ENCODE data around the gene ZMYM4.

ZMYM4 gene

DNA sequence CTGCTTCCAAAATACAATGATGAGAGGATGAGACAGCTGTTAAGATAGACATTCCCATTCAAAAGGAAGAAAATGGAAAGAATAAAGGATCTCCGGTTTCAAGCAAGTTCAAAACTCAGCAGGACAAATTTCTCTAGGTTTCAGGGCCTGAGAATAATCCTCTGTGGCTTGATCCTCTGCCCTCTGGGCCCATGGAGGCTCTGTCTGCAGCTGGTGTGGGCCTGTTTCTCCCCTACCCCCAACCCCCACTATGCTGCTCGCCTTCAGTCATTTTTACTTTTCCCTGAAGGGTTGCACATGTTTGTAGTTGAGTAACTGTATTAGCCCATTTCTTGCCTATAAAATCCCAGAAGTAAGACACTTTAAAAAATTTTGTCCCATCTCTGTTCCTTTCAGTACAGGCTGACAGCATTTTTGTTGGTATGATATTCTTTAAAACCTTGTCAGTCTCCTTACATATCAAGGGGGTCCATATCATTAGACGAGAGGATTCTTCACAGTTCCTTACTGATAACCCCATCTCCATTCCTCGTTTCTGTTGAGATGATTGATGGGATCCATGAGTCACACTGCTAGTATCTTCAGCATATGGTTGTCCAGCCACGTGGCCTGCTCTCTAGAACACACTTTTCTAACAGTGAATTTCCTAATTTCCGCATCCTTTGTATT, 10.5 kb downstream of the ZMYM4 start:
- no peak for DNase-seq (ENCODE audit: low spot score)

DNA sequence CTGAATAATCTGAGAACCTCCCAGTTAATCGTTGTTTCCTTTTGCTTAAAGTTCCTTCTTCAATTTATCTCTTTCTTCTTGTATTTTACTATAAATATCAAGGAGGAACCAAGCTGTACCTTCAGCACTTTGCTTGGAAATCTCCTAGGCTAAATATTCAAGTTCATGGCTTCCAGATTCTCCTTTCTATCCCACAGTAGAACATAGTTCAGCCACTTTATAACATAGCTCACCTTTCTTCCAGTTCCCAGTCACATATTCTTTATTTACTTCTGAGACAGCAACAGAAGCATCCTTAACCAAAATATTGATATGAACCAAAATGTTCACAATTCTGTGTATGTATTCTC, 11.0 kb downstream of the ZMYM4 start:
- DNase-seq (ENCODE audit: low spot score): no peak

DNA sequence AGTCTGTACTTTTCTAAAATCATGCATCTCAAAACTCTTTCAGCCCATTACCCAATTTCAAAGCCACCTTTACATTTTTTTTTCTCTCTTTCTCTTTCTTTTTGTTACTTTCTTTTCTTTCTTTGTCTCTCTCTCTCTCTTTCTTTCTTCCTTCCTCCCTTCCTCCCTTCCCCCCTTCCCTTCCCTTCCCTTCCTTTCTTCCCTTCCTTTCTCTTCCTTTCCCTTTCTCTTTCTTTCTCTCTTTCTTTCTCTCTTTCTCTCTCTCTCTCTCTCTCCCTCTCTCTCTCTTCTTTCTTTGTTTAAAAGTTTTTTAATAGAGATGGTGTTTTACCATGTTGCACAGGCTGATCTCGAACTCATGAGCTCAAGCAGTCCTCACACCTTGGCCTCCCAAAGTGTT, 11.5 kb downstream of the ZMYM4 start:
- DNase-seq (ENCODE audit: low spot score): no peak

DNA sequence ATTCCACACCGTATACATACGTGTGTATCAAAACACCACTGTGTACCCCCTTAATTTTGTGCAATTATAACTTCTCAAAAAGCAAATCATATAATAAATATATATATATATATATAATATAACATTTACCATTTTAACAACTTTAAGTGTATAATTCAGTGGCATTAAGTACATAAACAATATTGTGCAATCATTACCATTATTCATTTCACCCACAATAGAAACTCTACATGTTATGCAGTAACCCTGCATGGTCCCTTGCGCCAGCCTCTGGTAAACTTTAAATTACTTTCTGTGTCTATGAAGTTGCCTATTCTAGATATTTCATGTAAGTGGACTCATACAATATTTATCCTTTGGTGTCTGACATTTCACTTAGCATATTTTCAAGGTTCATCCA, 13.1 kb downstream of the ZMYM4 start:
- DNase-seq (ENCODE audit: low spot score): no peak

DNA sequence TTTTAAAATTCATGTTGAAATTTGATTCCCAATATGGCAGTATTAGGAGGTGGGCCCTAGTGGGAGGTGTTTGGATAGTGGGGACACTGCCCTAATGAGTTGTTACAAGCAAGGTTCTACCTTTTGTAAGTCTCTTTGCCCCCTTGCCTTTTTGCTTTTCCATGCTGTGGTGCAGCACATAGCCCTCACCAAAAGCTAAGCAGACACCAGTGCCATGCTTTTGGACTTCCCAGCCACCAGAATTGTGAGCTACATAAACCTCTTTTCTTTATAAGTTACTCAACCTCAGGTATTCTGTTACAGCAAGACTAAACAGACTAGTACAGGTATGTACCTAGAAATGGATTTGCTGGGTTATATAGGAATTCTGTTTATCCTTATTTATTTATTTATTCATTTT, 13.7 kb downstream of the ZMYM4 start:
- DNase-seq (ENCODE audit: low spot score): no peak

DNA sequence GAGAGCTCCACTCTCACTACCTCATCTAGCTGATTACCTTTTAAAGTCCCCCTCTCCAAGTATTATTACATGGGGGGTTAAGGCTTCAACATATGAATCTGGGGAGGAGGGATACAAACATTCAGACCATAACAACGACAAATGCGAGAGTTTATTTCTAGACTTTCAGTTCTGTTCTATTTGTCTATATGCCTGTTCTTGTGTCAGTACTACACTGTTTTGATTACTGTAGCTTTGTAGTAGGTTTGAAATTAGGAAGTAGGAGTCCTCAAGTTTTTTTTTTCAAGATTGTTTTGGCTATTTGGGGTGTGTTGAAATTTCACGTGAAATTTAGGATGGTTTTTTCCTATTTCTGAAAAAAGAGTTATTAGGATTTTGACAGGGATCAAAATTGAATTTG, 16.3 kb downstream of the ZMYM4 start:
- DNase-seq (ENCODE audit: low spot score): no peak

DNA sequence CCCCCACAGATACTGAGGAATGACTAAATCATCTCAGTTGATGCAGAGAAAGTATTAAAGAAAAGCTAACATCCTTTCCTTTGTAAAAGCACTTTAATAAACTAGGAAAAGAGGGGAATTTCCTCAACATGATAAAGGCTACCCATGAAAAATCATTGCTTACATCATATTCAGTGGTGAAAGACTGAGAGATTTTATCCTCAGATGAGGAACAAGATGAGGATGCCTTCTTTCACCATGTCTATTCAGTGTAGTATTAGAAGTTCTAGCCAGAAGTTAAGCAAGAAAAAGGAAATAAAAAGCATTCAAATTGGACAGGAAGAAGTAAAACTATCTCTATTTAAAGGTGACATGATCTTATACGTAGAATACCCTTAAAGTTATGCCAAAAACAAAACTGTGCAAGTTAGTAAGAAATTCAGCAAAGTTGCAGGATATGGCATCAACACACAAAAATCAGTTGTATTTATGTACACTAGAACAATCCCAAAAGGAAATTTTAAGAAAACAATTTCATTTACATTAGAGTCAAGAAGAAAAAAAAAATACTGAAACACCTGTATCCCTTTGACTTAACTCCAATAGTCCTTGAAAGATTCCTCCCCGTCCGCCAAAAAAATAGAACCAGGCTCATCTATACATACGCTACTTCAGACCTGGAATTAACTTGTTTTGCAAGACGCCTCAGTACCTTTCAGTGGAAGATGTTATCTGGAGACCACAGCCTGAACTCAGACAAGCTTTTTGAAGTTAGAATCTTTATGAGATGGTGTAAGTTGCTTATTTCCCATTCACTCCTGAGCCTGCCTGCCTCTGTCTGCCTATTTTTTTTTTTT, 17.5 kb downstream of the ZMYM4 start:
- DNase-seq (ENCODE audit: low spot score): no peak

DNA sequence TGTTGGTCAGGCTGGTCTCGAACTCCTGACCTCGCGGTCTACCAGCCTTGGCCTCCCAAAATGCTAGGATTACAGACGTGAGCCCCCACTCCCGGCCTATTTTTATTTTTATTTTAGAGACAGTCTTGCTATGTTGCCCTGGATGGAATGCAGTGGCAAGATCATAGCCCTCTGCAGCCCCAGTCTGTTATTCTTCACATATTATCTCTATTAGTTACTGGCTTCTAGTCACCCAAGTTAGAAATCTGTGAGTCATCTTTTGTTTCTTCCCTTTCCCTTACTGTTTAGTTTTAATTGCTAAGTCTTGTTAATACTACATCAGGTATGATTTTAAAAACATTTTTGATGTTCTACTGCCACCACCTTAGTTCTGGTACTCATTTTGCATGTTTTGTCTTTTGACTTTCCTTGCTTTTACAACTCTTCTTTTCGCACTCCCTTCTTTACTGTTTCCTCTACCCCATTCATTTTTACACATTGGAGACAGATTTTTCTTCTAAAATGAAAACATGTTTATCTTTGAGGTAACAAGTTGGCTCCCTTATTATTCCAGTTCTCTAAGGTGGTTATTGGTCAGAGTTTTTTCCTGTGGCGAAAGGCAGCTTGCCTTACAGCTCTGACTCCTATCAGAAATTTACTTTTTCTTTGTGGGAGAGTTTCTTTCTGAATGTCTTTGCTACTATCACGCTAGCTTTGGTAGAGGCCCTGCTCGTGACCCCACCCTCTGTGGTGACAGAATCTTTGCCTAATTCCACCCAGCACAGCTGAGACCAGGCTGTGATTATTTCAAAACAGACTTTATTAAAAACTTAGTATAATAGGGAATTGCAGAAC, 19.5 kb downstream of the ZMYM4 start:
- DNase-seq (ENCODE audit: low spot score): no peak

DNA sequence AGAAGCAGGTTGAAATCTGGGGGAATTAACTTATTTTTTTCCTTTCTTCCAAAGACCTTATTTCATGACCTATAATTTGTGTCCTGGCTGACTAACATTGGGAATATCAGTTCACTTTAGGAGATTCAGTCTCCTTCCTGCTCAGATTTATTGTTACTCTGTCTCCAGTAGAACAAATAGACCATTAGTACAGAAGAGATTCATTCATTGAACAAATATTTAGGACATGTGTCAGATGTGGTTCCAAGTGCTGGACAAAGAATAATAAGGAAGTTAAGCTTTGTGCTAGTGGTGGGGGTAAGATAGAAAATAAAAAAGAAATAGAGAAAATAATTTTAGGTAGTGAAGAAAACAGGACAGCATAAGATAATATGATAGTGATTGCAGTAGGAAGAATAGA, 20.3 kb downstream of the ZMYM4 start:
- DNase-seq (ENCODE audit: low spot score): peak; percentile 9

DNA sequence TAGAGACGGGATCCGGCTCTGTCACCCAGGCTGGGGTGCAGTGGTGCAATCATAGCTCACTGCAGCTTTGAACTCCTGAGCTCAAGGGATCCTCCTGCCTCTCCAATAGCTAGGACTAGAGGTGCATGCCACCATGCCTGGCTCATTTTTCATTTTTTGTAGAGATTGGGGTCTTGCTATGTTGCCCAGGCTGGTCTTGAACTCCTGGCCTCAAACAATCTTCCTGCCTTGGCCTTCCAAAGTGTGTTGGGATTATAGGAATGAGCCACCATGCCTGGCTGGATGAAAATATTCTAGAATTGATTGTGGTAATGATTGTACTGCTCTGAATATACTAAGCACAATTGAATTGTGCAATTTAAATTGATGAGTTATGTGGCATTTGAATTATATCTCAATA, 21.9 kb downstream of the ZMYM4 start:
- no peak for DNase-seq (ENCODE audit: low spot score)

DNA sequence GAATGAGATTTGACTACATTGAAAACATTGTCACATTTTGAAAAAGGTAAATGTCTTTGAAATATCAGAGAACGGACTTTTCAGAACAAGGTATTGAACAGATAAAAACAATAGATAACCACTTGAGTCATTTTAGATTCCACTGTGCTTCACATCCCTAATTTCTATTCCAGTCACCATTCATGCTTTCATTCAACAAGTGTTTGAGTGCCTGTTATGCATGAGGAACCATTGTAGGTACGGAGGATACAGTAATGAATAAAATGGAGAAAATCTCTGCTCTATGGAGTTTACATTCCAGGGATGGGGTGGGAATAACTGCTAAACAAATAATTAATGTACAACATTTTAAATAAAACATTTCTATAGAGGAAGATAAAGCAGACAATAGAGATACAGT, 26.3 kb downstream of the ZMYM4 start:
- DNase-seq (ENCODE audit: low spot score): no peak

DNA sequence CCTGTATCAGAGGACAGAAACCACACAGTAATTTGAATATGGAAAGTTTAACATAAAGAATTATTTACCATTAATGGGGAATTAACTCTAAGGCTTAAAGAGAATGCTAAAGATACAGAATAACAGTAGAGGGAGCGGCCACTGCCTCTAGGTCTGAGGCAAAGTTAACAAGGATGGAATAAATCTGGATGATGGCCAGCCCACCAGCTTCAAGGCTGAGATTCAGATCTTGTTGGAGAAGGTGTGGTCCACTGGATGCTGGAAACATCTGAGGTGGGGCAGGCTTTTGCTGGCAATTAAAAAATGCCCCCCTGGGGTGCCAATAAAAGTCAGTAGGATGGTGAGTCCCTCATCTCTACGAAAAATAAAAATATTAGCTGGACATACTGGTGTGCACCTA, 29.4 kb downstream of the ZMYM4 start:
- no peak for DNase-seq (ENCODE audit: low spot score)

DNA sequence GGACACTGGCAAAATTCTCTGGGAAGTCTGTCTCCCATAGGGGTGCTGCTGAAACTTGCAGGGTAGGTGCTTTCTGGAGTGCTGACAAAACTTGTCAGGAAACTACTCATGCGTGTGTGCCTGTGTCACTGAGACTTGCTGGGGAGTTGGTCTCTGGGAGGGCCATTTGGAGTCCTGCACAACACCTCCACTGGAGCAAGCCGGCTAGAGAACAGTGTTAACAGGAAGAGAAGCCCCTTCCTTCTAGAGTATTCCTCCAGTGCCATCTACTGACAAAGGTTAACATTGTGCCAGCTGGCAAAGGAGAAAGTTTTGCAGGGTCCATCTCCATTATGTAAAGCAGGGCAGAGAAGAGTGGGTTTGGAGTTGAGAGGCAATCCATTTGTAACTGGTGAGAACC, 30.0 kb downstream of the ZMYM4 start:
- peak; percentile 80 for DNase-seq (ENCODE audit: low spot score)

DNA sequence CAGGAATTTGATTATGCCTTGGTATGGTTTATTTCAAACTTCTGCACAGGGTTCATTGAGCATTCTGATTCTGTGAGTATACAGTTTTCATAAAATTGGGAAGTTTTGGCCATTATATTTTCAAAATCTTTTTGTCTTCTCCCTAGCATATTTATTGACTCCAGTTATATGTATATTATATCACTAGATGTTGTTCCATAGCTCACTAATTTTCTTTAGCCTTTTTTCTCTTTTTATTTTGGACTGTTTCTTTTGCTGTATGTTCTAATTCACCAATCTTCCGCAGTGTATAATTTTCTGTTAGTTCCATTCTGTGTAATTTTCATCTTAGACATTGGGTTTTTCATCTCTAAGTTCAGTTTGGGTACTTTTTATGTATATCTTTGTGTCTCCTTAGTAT, 31.9 kb downstream of the ZMYM4 start:
- DNase-seq (ENCODE audit: low spot score): no peak

DNA sequence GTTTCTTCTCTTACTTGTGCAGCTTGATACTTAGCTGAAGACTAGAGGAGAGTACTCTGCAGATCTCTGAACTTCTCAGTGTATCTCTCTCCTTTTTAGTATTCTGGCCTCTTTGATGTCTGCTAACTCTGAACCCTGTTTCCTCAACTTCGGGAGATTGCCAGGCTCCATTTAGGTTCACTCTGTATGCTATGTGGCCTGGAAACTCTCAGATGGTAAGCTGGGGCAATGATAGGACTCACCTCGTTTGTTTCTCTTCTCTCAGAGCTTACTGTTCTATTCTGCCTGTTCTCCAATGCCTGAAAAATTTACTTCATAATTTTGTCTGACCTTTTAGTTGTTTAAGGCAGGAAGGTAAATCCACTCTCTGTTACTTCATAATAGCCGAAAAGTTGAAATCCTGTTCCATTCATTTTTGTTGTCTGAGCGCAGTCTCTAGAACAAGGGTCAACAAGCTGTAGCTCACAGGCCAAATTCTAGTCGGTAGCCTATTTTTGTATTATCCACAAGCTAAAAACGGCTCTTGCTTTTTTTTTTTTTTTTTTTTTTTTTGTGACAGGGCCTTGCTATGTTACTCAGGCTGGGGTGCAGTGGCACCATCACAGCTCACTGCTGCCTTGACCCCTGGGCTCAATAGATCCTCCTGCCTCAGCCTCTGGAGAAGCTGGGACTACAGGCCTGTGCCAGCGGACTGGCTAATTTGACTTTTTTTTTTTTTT, 33.3 kb downstream of the ZMYM4 start:
- no peak for DNase-seq (ENCODE audit: low spot score)

DNA sequence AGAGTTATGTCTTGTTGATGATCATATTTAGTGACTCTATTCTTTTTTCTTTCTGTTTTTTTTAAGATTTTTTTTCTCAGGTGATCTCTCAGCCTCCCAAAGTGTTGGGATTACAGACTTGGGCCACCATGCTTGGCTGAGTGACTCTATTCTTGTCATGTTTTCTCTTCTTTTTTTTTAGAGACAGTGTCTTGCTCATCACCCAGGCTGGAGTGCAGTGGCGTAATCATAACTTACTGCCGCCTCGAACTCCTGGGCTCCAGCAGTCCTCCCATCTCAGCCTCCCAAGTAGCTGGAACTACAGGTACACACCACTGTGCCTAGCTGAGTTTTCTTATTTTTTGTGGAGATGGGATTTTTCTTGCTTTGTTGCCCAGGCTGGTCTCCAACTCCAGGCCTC, 36.9 kb downstream of the ZMYM4 start:
- no peak for DNase-seq (ENCODE audit: low spot score)

DNA sequence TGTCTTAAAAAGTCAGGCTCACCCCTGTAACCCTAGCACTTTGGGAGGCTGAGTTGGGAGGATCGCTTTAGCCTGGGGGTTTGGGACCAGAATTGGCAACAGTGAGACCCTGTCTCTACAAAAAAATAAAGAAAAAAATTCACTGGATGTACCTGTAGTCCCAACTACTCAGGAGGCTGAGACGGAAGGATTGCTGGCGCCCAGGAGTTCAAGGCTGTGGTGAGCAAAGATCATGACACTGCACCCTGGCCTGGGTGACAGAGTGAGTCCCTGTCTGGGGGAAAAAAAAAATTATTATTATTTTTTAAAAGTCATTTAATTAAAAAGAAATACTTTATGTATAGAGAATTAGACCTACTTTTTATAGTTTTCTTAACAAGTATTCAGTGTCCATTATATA, 47.1 kb downstream of the ZMYM4 start:
- no peak for DNase-seq (ENCODE audit: low spot score)

DNA sequence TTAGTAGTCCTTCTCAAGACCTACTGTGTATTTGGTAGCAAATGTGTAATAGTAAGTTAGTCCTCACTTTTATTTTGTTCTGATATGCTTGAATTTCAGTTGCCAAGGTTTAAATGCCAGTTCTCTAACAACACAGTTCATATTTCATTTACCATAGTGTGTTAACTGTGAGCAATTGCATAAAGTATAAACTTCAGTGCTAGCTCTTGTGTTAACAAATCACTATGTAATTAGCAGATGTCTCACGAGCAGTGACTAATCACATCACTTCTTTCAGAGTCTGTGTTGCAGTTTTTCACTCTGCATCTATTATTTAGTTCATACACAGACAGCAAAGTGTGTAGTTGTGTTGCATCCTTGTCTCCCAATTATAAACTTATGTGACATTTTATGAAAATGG, 47.8 kb downstream of the ZMYM4 start:
- DNase-seq (ENCODE audit: low spot score): no peak

DNA sequence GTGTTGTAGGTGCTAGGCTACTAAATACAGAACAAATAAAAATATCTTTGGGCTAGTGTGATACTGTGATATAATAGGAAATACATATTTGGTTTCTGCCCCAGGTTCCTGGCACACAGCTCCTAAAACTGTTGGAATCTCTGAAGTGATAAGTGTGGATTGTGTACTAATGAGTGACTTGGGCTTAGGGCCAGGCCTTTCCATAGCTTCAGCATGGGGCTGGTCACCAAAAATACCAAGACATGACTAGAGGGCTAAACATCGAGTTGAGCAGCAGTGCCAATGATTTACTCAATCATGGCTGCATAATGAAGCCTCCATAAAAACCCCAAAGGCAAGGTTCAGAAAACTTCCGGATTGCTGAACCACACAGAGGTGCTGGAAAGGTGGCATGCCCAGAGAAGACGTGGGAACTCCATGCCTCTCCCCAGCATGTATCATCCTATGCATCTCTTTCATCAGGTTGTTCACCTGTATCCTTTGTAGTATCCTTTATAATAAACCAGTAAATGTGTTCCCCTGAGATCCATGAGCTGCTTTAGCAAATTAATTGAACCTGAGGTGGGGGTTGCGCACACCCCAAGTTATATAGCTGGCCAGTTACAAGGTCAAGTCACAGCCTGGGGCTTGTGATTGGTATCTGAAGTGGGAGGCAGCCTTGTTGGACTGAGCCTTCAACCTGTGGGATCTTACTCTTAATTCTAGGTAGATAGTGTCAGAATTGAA, 51.6 kb downstream of the ZMYM4 start:
- no peak for DNase-seq (ENCODE audit: low spot score)

DNA sequence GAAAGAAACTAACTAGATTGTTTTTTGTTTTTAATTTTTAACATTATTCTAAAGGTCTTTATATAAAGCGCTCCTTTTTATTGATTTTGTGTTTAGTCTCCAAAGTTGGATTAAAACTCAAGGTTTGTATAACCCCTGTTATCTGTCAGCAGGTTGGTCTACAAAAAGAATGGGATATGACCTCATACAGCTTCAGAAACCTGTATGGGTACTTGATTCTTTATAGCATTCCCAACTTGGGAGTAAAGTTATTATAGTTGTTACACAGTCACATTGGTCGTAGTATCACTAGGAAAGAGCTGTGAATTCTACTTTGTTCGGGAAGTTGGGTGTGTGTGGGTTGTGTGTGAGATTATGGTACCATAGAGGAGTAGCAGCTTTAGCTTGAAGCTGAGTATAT, 52.4 kb downstream of the ZMYM4 start:
- DNase-seq (ENCODE audit: low spot score): no peak

DNA sequence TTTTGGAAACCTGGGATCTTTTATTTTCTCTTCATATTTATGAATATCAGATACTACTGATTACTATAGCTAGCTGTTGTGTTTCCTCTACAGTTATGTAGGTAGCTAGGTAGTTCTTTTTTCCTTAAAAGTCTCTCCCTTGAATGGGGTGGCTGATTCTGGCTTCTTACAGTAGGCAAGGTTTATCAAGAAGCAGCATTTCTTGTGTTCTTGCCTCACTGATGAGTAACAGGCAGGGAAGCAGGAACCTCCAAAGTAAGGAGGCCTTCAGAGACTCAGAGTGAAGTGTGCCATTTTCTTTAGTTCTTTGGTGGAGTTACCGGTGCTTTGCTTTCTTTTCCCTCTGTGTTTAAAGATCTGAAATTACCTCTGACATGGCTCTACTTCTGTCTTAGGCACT, 56.0 kb downstream of the ZMYM4 start:
- DNase-seq (ENCODE audit: low spot score): no peak

All from pons (tissue), 1 donor.